Psoas muscle (tissue), 8 donors: Measurements from ENCODE around the gene NMNAT3. TPM values are rescaled to one million over a fixed set of nuclear protein-coding genes. Genes with fewer than 3 reads are reported as not detected.

Experiments used
- ATAC-seq, 4 donors: fragments of 200-7000 bp; cut with Tn5 transposase; one replicate each; pipeline ENCODE4 v1.9.1; 2020; ENCODE audit warnings: moderate library complexity in 3 of 4, mild to moderate bottlenecking in 2 of 4
- DNase-seq, 2 donors: peaks; one replicate each; pipeline ENCODE4 v3.0.0-alpha.2; 2020
- H3K27ac ChIP-seq: fragments of 200-600 bp; one replicate; pipeline ENCODE4 v1.8.0; 2022
- H3K27me3 ChIP-seq, 3 donors: fragments of 200-600 bp in 1 of 3; one replicate each; pipeline versions ENCODE4 v1.6.1 to v1.8.0; 2013 to 2022; ENCODE audit warnings: low read length in 2 of 3, mild to moderate bottlenecking in 2 of 3, moderate library complexity in 1 of 3; ENCODE audit not compliant: insufficient read depth in 3 of 3
- H3K36me3 ChIP-seq, 2 donors: fragments of 200-600 bp in 1 of 2; one replicate each; pipeline versions ENCODE4 v1.6.1 to v1.8.0; 2013 to 2022; ENCODE audit warnings: low read depth in 1 of 2, mild to moderate bottlenecking in 1 of 2, moderate library complexity in 1 of 2; ENCODE audit not compliant: insufficient read depth in 1 of 2
- H3K4me1 ChIP-seq: fragments of 200-600 bp; one replicate; pipeline ENCODE4 v1.8.0; 2022
- H3K4me3 ChIP-seq: fragments of 200-600 bp; one replicate; pipeline ENCODE4 v1.8.0; 2022; ENCODE audit warnings: mild to moderate bottlenecking
- H3K9me3 ChIP-seq: fragments of 200-600 bp; one replicate; pipeline ENCODE4 v1.8.0; 2022
- CTCF ChIP-seq: fragments of 200-600 bp; IDR thresholded peaks from one replicate; pipeline ENCODE4 v1.8.0; 2022; ENCODE audit warnings: antibody characterized with exemption
- WGBS, 3 donors: extraction: QIAGEN DNeasy Blood & Tissue Kit; methylation state at CpG; one replicate each; pipeline versions ENCODE4 v1.1.6 to v1.1.7; 2013; 5-methylcytosine and 5-hydroxymethylcytosine counted together
- intact Hi-C, 2 donors: fragments of 100-400 bp; cut with DNase I; formaldehyde crosslinking; loops; one replicate each; pipeline versions ENCODE4 v1.11.0 to v1.14.2; 2022
- polyA plus RNA-seq, 3 donors: library from polyadenylated mRNA; stranded (reverse); fragments of 200-250 nt; gene quantifications; one replicate each; pipeline ENCODE4 v1.2.3, GENCODE V29; 2013
- total RNA-seq, 4 donors: library from RNA; stranded (reverse); fragmentation: NEBNext Ultra II Directional in 2 of 4; extraction: Animal tissue kit (Norgen Biotek cat#: 25700) in 2 of 4; gene quantifications; one replicate each; pipeline versions ENCODE4 v1.2.1 to v1.2.4, GENCODE V29; 2021 to 2023
- donor health status: healthy with polysubstance abuse.
- donor health status: DM: no; HTN: no; CAD: no; lungs with moderate emphysema.
- donor health status: Bipolar disorder and iron deficiency.
- donor health status: healthy.
- donor health status: DM: yes; HTN: yes; CAD: no.
- donor health status: DM: no; HTN: no; CAD: no.
- donor health status: DM: no; HTN: no; CAD: no.
- donor health status: DM: yes; HTN: yes; CAD: no.

Gene NMNAT3
- total and polyA plus RNA-seq, 7 donors: 6.0 to 14.2 (median 8.9) TPM

- Histone ChIP-seq H3K4me1 (no peaks in the 10 kb centered on the region), H3K36me3 (no peaks in the 10 kb centered on the region), H3K27ac (no peak overlapping the region), H3K27me3 (no peaks in the 10 kb centered on the region), H3K4me3 (no peak overlapping the region), H3K9me3 (no peaks in the 10 kb centered on the region)
- DNase-seq (no peak), ATAC-seq (no peak)
- TF ChIP-seq CTCF: no peak
- intact Hi-C loops: no loop called here
- 79 to 83% (median 81%) methylated on average over 7 of the region's 7 CpGs for WGBS, 3 donors
Observed at GRCh38 chr3:139689708-139690228, 12.0 kb upstream of the NMNAT3 start.

GRCh38 chr3:139689122-139689521 is 11.3 kb upstream of the NMNAT3 start:
- TF ChIP-seq CTCF: no peak
- ATAC-seq (no peak), DNase-seq (no peak)
- Histone ChIP-seq H3K4me3 (no peak overlapping the region), H3K4me1 (no peaks in the 10 kb centered on the region), H3K27me3 (no peaks in the 10 kb centered on the region), H3K36me3 (no peaks in the 10 kb centered on the region), H3K9me3 (no peaks in the 10 kb centered on the region), H3K27ac (no peak overlapping the region)
- 41 to 46% (median 45%) methylated on average over 4 of the region's 4 CpGs for WGBS, 3 donors
- intact Hi-C loops: no loop called here

GRCh38 chr3:139687431-139687830 is 9.7 kb upstream of the NMNAT3 start:
- Histone ChIP-seq H3K36me3 (no peaks in the 10 kb centered on the region), H3K9me3 (no peaks in the 10 kb centered on the region), H3K4me3 (no peak overlapping the region), H3K4me1 (no peaks in the 10 kb centered on the region), H3K27ac (no peak overlapping the region), H3K27me3 (no peaks in the 10 kb centered on the region)
- ATAC-seq (peak in 1 of 4 donors; percentile 43), DNase-seq (no peak)
- intact Hi-C loops: no loop called here
- no peak for TF ChIP-seq CTCF
- WGBS, 3 donors: 38 to 77% (median 38%) methylated on average over 1 of the region's 1 CpG

GRCh38 chr3:139686624-139687023 is 8.9 kb upstream of the NMNAT3 start:
- no peak for DNase-seq
- ATAC-seq: no peak
- no peak overlapping the region for H3K4me3 ChIP-seq
- H3K9me3 ChIP-seq: no peaks in the 10 kb centered on the region
- TF ChIP-seq CTCF: no peak
- H3K4me1 ChIP-seq: no peaks in the 10 kb centered on the region
- H3K27ac ChIP-seq: no peak overlapping the region
- intact Hi-C loops: no loop called here
- WGBS, 3 donors: 87 to 90% (median 88%) methylated on average over 3 of the region's 3 CpGs
- no peaks in the 10 kb centered on the region for H3K27me3 ChIP-seq
- H3K36me3 ChIP-seq: no peaks in the 10 kb centered on the region

GRCh38 chr3:139686206-139686605 is 8.4 kb upstream of the NMNAT3 start:
- Histone ChIP-seq H3K4me1 (no peaks in the 10 kb centered on the region), H3K4me3 (no peak overlapping the region), H3K27ac (no peak overlapping the region), H3K9me3 (no peaks in the 10 kb centered on the region), H3K27me3 (no peaks in the 10 kb centered on the region), H3K36me3 (no peaks in the 10 kb centered on the region)
- DNase-seq (no peak), ATAC-seq (no peak)
- 80 to 92% (median 92%) methylated on average over 3 of the region's 3 CpGs for WGBS, 3 donors
- TF ChIP-seq CTCF: no peak
- intact Hi-C loops: no loop called here
